NT2/D1 (cell line): ENCODE data around the gene ZNF429.

Source experiments
- YY1 ChIP-seq: IDR thresholded peaks from 2 replicates; pipeline ENCODE4 v1.6.1; 2011; ENCODE audit not compliant: insufficient read length, insufficient read depth
- ZNF274 ChIP-seq: IDR thresholded peaks from 2 replicates; pipeline ENCODE4 v1.6.1; 2011; ENCODE audit warnings: mild to moderate bottlenecking, low read depth, low read length

DNA sequence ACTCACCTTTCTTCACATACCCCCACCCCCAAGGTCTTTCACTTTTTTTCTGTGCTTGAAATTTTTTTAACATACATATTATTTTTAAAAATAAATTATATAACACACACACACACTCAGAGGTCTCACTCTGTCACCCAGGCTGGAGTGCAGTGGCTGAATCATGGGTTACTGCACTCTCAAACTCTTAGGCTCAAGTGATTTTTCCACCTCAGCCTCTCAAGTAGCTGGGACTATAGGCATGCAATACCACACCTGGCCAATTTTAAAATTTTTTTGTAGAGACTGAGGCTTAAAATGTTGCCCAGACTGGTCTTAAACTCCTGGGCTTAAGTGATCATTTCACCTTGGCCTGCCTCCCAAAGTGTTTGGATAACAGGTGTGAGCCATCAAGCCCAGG lies 32.9 kb upstream of the ZNF429 start:
- TF ChIP-seq YY1 (no peak), ZNF274 (no peak)
